HCT116 (cell line): ENCODE results near the gene IRGC. TPM values are rescaled to one million over a fixed set of nuclear protein-coding genes. Genes with fewer than 3 reads are reported as not detected.

ENCODE experiments used
- ATAC-seq: fragments of 200-7000 bp; cut with Tn5 transposase; 2 replicates; pipeline ENCODE4 v1.9.1; 2020; ENCODE audit warnings: mild to moderate bottlenecking, moderate library complexity
- BruUV-seq: library from RNA; stranded (reverse); fragments of 400-500 nt; replicated peaks from 2 replicates; lab custom pipeline; 2021; lab: Mats Ljungman, UMichigan
- CTCF ChIA-PET: fragments of 300-600 bp; sonication (Branson Sonifier 250); formaldehyde crosslinking; loops from one replicate; lab custom pipeline; 2021; ENCODE audit warnings: antibody characterized with exemption; lab: Charles Lee
- POLR2A ChIA-PET: fragments of 300-600, 350-600 bp; sonication (Branson Sonifier 250); formaldehyde crosslinking; loops from one replicate; lab custom pipeline; 2021; ENCODE audit warnings: antibody characterized with exemption; lab: Charles Lee
- RAD21 ChIA-PET, 2 experiments: fragments of 300-600 bp; sonication (Branson Sonifier 250); formaldehyde crosslinking; loops; one replicate each; lab custom pipeline; 2023; ENCODE audit warnings: low total read pairs in 2 of 2; ENCODE audit not compliant: uncharacterized antibody in 2 of 2, unreplicated experiment in 2 of 2, low non-redundant PET in 1 of 2; lab: Charles Lee
- DNase-seq: peaks from one replicate; pipeline ENCODE4 v3.0.0-alpha.2; 2010; ENCODE audit warnings: low read depth, low spot score
- H2AFZ ChIP-seq: fragments of 200-600 bp; shearing (Covaris generic), sonication (generic); 2 replicates; pipeline ENCODE4 v1.6.1; 2017; ENCODE audit warnings: low read depth, mixed run types, mixed read lengths, antibody characterized with exemption, low read length; ENCODE audit not compliant: poor library complexity, severe bottlenecking
- H3K27ac ChIP-seq: 2 replicates; pipeline ENCODE4 v1.5.1; 2012; ENCODE audit warnings: low read depth, low read length
- H3K27me3 ChIP-seq: fragments of 200-600 bp; sonication (generic); 2 replicates; pipeline ENCODE4 v1.6.1; 2016; ENCODE audit warnings: mixed run types, low read length, mixed read lengths; ENCODE audit not compliant: insufficient read depth
- H3K36me3 ChIP-seq, 2 experiments: fragments of 200-500 bp in 1 of 2; fragments of 200-600 bp in 1 of 2; sonication (Bioruptor generic) in 1 of 2; sonication (generic) in 1 of 2; 2 replicates each; pipeline versions ENCODE4 v1.5.1 to v1.6.1; 2014 to 2016; ENCODE audit warnings: low read length in 2 of 2, inconsistent platforms in 1 of 2, mixed read lengths in 1 of 2, mixed run types in 1 of 2; ENCODE audit not compliant: insufficient read depth in 2 of 2, control insufficient read depth in 1 of 2
- H3K4me1 ChIP-seq, 2 experiments: fragments of 200-600 bp in 1 of 2; sonication (generic) in 1 of 2; 2 replicates each; pipeline versions ENCODE4 v1.5.1 to v1.6.1; 2012 to 2017; ENCODE audit warnings: low read length in 2 of 2, inconsistent platforms in 1 of 2, mild to moderate bottlenecking in 1 of 2, mixed read lengths in 1 of 2, mixed run types in 1 of 2, moderate library complexity in 1 of 2; ENCODE audit not compliant: insufficient read depth in 2 of 2, control insufficient read depth in 1 of 2
- H3K4me2 ChIP-seq: fragments of 200-600 bp; sonication (generic); 2 replicates; pipeline ENCODE4 v1.6.1; 2017; ENCODE audit warnings: mixed run types, low read length, mixed read lengths
- H3K4me3 ChIP-seq, 2 experiments: fragments of 200-600 bp in 1 of 2; sonication (generic) in 1 of 2; replicated peaks in 1 of 2; 2 replicates each; pipeline ENCODE4 v1.5.1; 2011 to 2016; ENCODE audit warnings: low read length in 2 of 2, control low read depth in 1 of 2, low read depth in 1 of 2, mild to moderate bottlenecking in 1 of 2, mixed read lengths in 1 of 2, mixed run types in 1 of 2
- H3K79me2 ChIP-seq: fragments of 200-600 bp; sonication (generic); 2 replicates; pipeline ENCODE4 v1.6.1; 2017; ENCODE audit warnings: mild to moderate bottlenecking, mixed run types, low read length, moderate library complexity, mixed read lengths; ENCODE audit not compliant: insufficient read depth
- H3K9ac ChIP-seq: fragments of 200-600 bp; sonication (generic); 2 replicates; pipeline ENCODE4 v1.6.1; 2016; ENCODE audit warnings: low read length, mixed read lengths
- H3K9me2 ChIP-seq: fragments of 200-600 bp; sonication (generic), shearing (Covaris generic); 2 replicates; pipeline ENCODE4 v1.6.1; 2017; ENCODE audit warnings: mixed run types, mild to moderate bottlenecking, moderate library complexity; ENCODE audit not compliant: insufficient read depth
- H3K9me3 ChIP-seq, 2 experiments: fragments of 200-500 bp in 1 of 2; fragments of 200-600 bp in 1 of 2; sonication (Bioruptor generic) in 1 of 2; sonication (generic) in 1 of 2; 2 replicates each; pipeline ENCODE4 v1.6.1; 2014 to 2017; ENCODE audit warnings: low read length in 2 of 2, mixed read lengths in 2 of 2, inconsistent platforms in 1 of 2, low read depth in 1 of 2, mild to moderate bottlenecking in 1 of 2, mixed run types in 1 of 2, moderate library complexity in 1 of 2; ENCODE audit not compliant: control insufficient read depth in 1 of 2, insufficient read depth in 1 of 2
- H4K20me1 ChIP-seq: fragments of 200-600 bp; sonication (generic), shearing (Covaris generic); 2 replicates; pipeline ENCODE4 v1.6.1; 2017; ENCODE audit warnings: mixed run types, mild to moderate bottlenecking, moderate library complexity; ENCODE audit not compliant: insufficient read depth
- ATF3 ChIP-seq: IDR thresholded peaks from 2 replicates; pipeline ENCODE4 v1.6.1; 2012
- CEBPB ChIP-seq: IDR thresholded peaks from 2 replicates; pipeline ENCODE4 v1.6.1; 2012; ENCODE audit warnings: low read depth
- CTCF ChIP-seq, 3 experiments: fragments of 200-600 bp in 1 of 3; sonication (generic) in 1 of 3; IDR thresholded peaks in 2 of 3; conservative IDR thresholded peaks in 1 of 3; 2 replicates each; pipeline ENCODE4 v1.5.1; 2012 to 2017; ENCODE audit warnings: low read depth in 2 of 3, low read length in 2 of 3, antibody characterized with exemption in 1 of 3, borderline replicate concordance in 1 of 3, control low read depth in 1 of 3, mild to moderate bottlenecking in 1 of 3, mixed read lengths in 1 of 3, mixed run types in 1 of 3, moderate library complexity in 1 of 3; ENCODE audit not compliant: insufficient read depth in 1 of 3
- EGR1 ChIP-seq: IDR thresholded peaks from 2 replicates; pipeline ENCODE4 v1.6.1; 2012; ENCODE audit warnings: low read depth
- ELF1 ChIP-seq: IDR thresholded peaks from 2 replicates; pipeline ENCODE4 v1.6.1; 2012; ENCODE audit warnings: low read depth, borderline replicate concordance
- FOSL1 ChIP-seq: IDR thresholded peaks from 2 replicates; pipeline ENCODE4 v1.6.1; 2012; ENCODE audit warnings: low read depth
- JUND ChIP-seq: IDR thresholded peaks from 2 replicates; pipeline ENCODE4 v1.6.1; 2012
- POLR2A ChIP-seq: IDR thresholded peaks from 2 replicates; pipeline ENCODE4 v1.7.0; 2011; ENCODE audit warnings: borderline replicate concordance; ENCODE audit not compliant: insufficient read depth, insufficient read length; ENCODE audit errors: extremely low read depth
- POLR2AphosphoS5 ChIP-seq: IDR thresholded peaks from 2 replicates; pipeline ENCODE4 v1.6.1; 2011; ENCODE audit warnings: mild to moderate bottlenecking, low read depth, low read length, moderate library complexity
- RAD21 ChIP-seq: IDR thresholded peaks from 2 replicates; pipeline ENCODE4 v1.6.1; 2012; ENCODE audit warnings: low read depth, mild to moderate bottlenecking
- SP1 ChIP-seq: IDR thresholded peaks from 2 replicates; pipeline ENCODE4 v1.6.1; 2012; ENCODE audit warnings: low read depth
- SRF ChIP-seq: IDR thresholded peaks from 2 replicates; pipeline ENCODE4 v1.6.1; 2012; ENCODE audit warnings: low read depth
- TCF7L2 ChIP-seq: IDR thresholded peaks from 2 replicates; pipeline ENCODE4 v1.7.0; 2011; ENCODE audit warnings: borderline replicate concordance, inconsistent platforms; ENCODE audit not compliant: insufficient read depth, insufficient read length; ENCODE audit errors: extremely low read depth
- YY1 ChIP-seq: IDR thresholded peaks from 2 replicates; pipeline ENCODE4 v1.6.1; 2011; ENCODE audit warnings: low read length, low read depth, moderate library complexity, mild to moderate bottlenecking; ENCODE audit not compliant: insufficient replicate concordance; ENCODE audit errors: extremely low read depth
- ZBTB33 ChIP-seq: IDR thresholded peaks from 2 replicates; pipeline ENCODE4 v1.6.1; 2011; ENCODE audit warnings: mild to moderate bottlenecking, low read length, moderate library complexity; ENCODE audit not compliant: insufficient replicate concordance; ENCODE audit errors: extremely low read depth
- ZFX ChIP-seq: fragments of 450-650 bp; IDR thresholded peaks from 2 replicates; pipeline ENCODE4 v1.6.1; 2017
- intact Hi-C: fragments of 100-400 bp; cut with micrococcal nuclease; formaldehyde crosslinking; loops from 2 replicates; pipeline ENCODE4 v1.10.0; 2022
- total RNA-seq: library from RNA; stranded (reverse); gene quantifications from one replicate; pipeline ENCODE4 v1.2.1, GENCODE V29; 2021; ENCODE audit not compliant: unreplicated experiment
- TF ChIP-seq, protein P1 (sequence below): IDR thresholded peaks from 2 replicates; pipeline ENCODE4 v1.6.1; 2012
- TF ChIP-seq, protein P2 (sequence below): IDR thresholded peaks from 2 replicates; pipeline ENCODE4 v1.6.1; 2012; ENCODE audit warnings: low read depth

The IRGC gene
- total RNA-seq, 1 experiment from 2014 or later: not detected

DNA sequence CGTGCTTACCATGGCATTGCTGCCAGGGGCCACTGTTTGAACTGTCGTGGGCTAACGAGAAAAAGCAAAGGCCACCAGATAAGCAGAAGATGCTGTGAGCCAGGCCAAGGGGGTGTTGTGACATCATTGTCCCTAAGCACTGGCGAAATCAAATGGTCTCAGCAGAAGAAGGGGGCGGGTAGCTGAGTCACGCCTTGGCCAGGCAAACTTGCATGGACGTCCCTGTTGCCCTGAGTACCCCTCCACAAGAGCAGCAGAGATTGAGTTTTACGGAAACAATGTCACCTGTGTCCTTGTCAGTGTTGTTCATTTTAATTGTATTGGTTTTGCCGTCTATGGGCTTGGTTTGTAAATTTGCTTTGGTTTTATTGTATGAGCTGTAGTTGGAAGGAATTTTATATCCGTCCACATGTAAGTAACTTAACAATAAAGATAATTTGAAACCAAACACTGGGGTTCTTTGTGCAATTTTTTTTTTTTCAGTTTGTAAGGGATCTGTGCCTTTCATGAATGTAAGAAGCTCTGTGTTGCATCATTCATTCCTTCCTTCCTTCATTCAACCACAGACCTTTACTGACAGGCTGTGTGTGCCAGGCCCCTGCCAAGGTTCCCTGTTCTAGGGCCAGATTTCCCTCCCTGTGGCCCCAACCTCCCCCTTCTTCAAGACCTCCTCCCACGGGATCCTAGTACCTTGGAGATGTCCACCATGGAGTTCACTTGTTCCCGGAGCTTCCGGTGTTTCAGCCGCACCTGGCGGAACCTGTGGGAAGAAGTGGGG lies 52.6 kb downstream of the IRGC start:
- H3K36me3 ChIP-seq: peaks cover 33 to 62% of the 10 kb centered on the region in 2 experiments
- no peaks in the 10 kb centered on the region for H3K9me2 ChIP-seq
- ATAC-seq: no peak
- no peak overlapping the region for H3K27ac ChIP-seq
- H3K9ac ChIP-seq: no peak overlapping the region
- no peak overlapping the region for H2AFZ ChIP-seq
- TF ChIP-seq ATF3: no peak
- no peak for TF ChIP-seq POLR2A
- no peak for TF ChIP-seq JUND
- no peak for TF ChIP-seq SRF
- TF ChIP-seq YY1: no peak
- TF ChIP-seq RAD21: no peak
- TF ChIP-seq EGR1: no peak
- TF ChIP-seq, protein P1, sequence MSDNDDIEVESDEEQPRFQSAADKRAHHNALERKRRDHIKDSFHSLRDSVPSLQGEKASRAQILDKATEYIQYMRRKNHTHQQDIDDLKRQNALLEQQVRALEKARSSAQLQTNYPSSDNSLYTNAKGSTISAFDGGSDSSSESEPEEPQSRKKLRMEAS: no peak
- TF ChIP-seq POLR2AphosphoS5: no peak
- no peak for TF ChIP-seq SP1
- TF ChIP-seq TCF7L2: no peak
- no peak for TF ChIP-seq CEBPB
- TF ChIP-seq CTCF (IDR thresholded peaks at IDR 0.05 in 2 of 3, conservative IDR thresholded peaks at IDR 0.05 in 1 of 3; ENCODE audit: borderline replicate concordance in 1 of 3, insufficient read depth in 1 of 3, low read depth in 2 of 3, low read length in 2 of 3): no peak
- no peak for TF ChIP-seq ZBTB33
- TF ChIP-seq, protein P2, sequence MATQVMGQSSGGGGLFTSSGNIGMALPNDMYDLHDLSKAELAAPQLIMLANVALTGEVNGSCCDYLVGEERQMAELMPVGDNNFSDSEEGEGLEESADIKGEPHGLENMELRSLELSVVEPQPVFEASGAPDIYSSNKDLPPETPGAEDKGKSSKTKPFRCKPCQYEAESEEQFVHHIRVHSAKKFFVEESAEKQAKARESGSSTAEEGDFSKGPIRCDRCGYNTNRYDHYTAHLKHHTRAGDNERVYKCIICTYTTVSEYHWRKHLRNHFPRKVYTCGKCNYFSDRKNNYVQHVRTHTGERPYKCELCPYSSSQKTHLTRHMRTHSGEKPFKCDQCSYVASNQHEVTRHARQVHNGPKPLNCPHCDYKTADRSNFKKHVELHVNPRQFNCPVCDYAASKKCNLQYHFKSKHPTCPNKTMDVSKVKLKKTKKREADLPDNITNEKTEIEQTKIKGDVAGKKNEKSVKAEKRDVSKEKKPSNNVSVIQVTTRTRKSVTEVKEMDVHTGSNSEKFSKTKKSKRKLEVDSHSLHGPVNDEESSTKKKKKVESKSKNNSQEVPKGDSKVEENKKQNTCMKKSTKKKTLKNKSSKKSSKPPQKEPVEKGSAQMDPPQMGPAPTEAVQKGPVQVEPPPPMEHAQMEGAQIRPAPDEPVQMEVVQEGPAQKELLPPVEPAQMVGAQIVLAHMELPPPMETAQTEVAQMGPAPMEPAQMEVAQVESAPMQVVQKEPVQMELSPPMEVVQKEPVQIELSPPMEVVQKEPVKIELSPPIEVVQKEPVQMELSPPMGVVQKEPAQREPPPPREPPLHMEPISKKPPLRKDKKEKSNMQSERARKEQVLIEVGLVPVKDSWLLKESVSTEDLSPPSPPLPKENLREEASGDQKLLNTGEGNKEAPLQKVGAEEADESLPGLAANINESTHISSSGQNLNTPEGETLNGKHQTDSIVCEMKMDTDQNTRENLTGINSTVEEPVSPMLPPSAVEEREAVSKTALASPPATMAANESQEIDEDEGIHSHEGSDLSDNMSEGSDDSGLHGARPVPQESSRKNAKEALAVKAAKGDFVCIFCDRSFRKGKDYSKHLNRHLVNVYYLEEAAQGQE: no peak
- TF ChIP-seq ZFX: no peak
- TF ChIP-seq ELF1: no peak
- no peak for TF ChIP-seq FOSL1
- no peaks in the 10 kb centered on the region for H3K27me3 ChIP-seq
- H3K4me3 ChIP-seq: no peak overlapping the region
- POLR2A ChIA-PET: interaction anchor here (1.1 kb wide), 1 partner anchor 100 kb away, joined by 3 read pairs; no protein-coding TSS in a partner anchor
- RAD21 ChIA-PET: interaction anchor here in 1 of 2 experiments (0.6 kb wide), 1 partner anchor 244 kb away, joined by 3 read pairs; no protein-coding TSS in a partner anchor
- peaks cover 36 to 52% of the 10 kb centered on the region in 2 experiments for H3K4me1 ChIP-seq
- H3K79me2 ChIP-seq: peaks cover 17% of the 10 kb centered on the region; the same call in 1 of the 2 replicates
- no peaks in the 10 kb centered on the region for H4K20me1 ChIP-seq
- no peak overlapping the region for H3K4me2 ChIP-seq
- CTCF ChIA-PET: interaction anchor here (1.1 to 4.5 kb wide), 4 partner anchors 12 to 22 kb away, joined by 5 to 46 read pairs (median 8); partner anchors contain the start of genes KCNN4 and SMG9
- BruUV-seq: no TSS peak
- no peaks in the 10 kb centered on the region for H3K9me3 ChIP-seq
- intact Hi-C loops: no loop called here
- no peak for DNase-seq
